HT-29 (cell line): ENCODE results near the gene TBCCD1. TPM values are rescaled to one million over a fixed set of nuclear protein-coding genes. Genes with fewer than 3 reads are reported as not detected.
A peak's percentile ranks its signal among the peaks of the same experiment; 100 is the strongest.
"Not testable (repeated sequence)": the region's sequence is repeated elsewhere in the genome, so short reads cannot be mapped to it uniquely, and the experiment has no call there.

Experiments
- DNase-seq: peaks from one replicate; pipeline ENCODE4 v3.0.0-alpha.2; 2015; ENCODE audit warnings: low spot score
- total RNA-seq: library from RNA; depleted of rRNA; stranded (reverse); fragments of >200 nt; shearing (Covaris generic); gene quantifications from 2 replicates; pipeline ENCODE4 v1.2.3, GENCODE V29; 2014

The TBCCD1 gene
- total RNA-seq, 1 experiment from 2014 or later: 8.8 TPM

DNA sequence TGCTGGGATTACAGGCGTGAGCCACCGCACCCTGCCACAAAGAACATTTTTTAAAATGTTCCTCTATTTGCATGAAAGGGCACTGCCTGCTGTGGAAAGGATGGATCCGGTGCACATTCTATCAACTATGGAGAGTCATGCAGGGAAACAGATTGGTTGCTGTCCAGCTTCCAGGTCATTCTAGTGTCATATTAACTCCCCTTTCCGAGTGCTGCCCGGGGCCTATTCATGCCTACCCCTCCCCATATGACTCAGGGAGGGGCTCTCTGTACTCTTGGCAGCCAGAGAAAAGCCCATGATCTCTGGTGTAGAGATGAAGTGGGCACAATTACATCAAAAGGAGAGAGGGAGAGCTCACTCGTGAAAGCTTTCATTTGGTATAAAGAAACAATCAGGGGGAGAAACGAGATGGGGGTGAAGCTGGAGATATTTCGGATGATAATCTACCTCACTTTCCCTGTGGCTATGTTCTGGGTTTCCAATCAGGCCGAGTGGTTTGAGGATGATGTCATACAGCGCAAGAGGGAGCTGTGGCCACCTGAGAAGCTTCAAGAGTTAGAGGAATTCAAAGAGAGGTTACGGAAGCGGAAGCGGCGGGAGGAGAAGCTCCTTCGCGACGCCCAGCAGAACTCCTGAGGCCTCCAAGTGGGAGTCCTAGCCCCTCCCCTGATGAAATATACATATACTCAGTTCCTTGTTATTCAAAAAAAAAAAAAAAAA, 29.6 kb upstream of the TBCCD1 start:
- DNase-seq: no peak

DNA sequence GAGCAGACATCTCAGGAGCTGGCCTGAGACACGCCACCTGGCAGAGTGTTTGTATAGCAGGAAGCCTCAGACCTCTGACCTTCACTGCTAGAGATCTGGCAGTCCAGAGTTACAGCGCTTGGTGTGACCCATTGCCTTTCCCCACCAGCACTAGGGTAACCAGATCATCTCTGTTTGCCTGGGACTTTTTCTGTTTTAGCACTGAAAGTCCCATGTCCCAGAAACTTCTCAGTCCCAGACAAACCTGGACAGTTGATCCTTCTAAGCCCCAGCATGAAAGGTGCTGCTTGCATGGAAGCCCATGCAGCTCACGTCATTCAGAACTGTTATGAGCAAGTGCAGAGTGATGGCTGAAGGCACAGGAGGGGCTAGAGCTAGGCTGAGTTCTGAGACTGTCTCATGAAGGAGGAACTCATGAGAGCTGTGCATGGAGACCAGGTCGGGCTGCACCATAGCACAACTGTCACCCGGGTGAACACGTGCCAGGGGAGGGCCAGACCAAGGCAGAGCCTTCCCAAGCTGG, 27.5 kb upstream of the TBCCD1 start:
- no peak for DNase-seq

GRCh38 chr3:186593862-186594261, 26.7 kb upstream of the TBCCD1 start:
- no peak for DNase-seq

GRCh38 chr3:186592682-186593081, 25.5 kb upstream of the TBCCD1 start:
- DNase-seq: no peak

DNA sequence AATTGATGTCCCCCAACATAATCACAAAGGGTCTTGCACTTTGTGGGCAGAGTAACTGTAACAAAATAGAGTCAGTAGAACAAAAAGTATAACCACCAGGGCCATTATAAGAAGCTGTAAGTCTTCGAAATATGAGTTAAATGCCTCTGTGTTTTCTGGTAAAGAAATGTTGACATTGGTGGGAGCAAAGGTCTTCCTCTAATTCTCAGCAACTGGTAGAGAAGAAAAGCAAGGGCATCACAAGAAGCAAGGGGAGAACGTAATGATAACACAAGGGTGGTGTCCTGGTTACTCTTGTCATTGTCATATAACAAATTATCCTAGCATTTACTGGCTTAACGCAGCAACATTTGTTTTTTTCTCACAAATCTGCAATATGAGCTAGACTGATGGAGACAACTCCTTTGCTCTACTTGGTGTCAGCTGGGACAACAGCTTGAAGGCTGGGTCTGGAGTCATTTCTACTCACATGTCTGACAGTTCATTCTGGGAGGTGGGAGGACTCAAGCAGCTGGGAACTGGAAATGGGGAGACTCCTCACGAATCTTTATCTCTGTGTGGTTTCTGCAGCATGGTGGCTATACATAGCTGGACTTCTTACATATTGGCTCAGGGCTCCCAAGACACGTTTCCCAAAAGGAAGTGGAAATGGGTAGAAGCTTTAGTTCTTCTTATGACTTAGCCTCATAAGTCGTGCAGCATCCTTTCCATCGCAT, 23.6 kb upstream of the TBCCD1 start:
- DNase-seq: no peak

DNA sequence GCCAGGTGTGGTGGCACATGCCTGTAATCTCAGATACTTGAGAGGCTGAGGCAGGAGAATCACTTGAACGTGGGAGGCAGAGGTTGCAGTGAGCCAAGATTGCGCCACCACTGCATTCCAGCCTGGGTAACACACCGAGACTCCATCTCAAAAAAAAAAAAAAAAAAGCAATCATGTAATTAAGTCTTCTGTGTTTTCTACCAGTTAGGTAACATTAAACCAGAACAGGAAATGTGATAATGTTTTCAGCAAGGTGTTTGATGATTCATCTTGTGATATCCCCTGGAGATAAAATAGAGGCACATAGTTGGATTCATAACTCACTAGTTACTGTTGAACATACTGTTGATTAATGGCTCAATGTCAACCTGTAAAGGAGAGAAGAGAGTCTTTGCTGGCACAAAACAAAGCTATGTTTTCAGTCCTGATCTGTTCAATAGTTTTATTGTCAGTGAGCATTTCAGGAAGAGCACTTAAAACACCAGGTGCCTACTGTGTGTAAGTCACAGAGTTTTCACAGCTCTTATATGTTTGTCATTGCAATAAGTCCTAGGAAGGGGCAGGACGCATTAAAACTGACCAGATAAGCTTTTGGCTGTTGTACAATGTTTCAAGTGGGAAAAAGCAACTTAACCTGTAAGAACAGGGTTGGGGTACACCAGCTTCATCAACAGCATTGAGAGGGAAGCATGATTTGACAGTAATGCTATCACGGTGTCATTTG, 22.9 kb upstream of the TBCCD1 start:
- peak; percentile 58 for DNase-seq

GRCh38 chr3:186589121-186589520, 22.0 kb upstream of the TBCCD1 start:
- DNase-seq: peak; percentile 50

DNA sequence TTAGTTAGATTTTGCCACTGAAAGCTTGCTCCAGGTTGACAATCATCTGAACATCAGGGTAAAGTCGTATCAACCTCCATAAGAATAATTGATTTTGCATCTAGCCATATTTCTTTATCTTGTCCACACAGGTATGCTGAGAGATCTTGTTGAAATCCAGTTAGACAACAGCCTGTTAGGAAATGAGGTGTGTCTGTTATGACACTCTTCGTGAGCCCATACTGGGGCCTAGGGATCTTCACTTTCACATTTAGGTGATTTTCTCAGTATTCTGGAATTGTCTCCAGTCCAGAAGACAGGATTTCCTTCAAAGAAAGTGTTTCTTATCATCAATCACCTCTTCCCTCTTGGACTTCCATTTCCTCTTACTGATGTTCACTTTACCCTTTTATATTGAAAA, 21.5 kb upstream of the TBCCD1 start:
- peak; percentile 17 for DNase-seq

DNA sequence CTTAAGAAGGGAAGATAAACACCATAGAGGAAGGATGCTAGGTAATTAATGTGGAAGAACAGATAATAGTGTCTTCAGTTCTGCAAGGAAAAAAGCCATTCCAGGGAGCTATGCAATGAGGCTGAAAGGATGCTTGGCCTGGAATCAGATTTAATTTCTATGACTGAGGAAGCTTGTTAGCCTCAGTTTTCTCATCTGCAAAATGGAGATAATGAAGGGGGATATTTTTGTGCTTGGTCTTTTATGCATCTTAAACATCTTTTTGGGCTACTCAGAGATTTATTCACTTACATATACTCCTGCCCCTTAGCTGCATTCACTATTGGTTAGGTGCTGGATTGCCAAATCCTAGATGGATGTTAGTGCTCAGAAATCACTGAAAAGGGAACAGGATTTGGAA, 20.0 kb upstream of the TBCCD1 start:
- DNase-seq: no peak

DNA sequence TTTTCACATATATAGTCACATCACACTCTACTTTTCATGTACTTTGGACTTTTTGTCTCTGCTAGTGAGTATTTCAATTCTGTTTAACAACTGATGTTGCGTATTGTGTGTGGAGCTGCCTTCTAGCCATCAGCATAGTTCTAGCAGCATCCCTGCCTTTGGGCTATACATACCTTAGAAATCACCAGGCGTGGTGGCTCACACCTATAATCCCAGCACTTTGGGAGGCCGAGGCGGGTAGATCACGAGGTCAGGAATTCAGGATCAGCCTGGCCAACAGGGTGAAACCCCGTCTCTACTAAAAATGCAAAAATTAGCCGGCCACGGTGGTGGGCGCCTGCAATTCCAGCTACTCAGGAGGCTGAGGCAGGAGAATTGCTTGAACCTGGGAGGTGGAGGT, 19.1 kb upstream of the TBCCD1 start:
- DNase-seq: not testable (repeated sequence)

DNA sequence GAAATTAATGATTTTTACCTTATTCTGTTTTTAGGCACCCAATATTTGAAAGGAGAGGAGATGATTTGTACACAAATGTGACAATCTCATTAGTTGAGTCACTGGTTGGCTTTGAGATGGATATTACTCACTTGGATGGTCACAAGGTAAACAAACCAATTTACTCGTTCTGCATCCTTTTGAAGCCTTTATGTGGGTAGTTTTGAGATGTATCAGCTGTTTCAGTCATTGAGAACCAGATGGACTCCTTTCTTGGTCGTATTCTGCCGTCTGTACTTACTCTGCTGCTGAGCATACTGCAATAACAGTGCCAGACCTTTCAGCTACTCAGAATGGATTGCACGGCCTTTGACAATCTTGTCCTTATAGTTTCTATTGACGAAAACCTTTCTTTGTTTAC, 16.7 kb upstream of the TBCCD1 start:
- DNase-seq: no peak

DNA sequence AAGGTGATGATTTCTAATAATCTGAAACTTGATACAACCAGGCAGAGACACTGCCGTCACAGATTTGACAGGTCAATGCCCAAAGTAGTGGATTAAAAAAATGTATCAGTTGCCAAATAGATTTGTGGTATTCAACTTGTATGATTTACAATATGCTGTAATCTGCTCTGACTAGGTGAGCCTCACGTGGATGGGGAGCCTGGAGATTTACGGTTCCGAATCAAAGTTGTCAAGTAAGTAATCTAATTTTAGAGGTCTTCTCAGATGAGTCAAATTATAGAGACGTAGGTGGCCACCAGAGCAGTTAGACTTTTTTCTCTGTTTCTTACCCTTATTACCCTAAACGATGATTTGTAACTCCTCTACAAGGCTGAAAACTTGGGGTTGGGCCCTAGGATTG, 15.4 kb upstream of the TBCCD1 start:
- no peak for DNase-seq

- no peak for DNase-seq
These were observed 13.6 kb upstream of the TBCCD1 start for GRCh38 chr3:186580785-186581184.

DNA sequence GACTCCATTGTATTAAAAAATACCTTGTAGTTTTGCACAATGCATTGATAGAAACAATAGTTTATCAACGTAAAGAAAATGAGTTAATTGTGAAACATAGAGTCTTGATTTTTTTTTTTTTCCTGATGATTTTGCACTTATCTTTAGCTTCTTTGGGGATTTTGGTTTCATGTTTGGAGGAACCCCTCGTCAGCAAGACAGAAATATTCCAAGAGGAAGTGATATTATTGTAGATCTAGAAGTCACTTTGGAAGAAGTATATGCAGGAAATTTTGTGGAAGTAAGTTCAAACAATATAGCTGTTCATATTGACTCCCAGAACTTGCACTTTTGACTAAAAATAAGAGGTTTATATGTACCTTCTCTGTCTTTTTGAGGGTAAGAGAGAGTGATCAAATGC, 10.4 kb upstream of the TBCCD1 start:
- DNase-seq: no peak

GRCh38 chr3:186571644-186572013, 4.5 kb upstream of the TBCCD1 start:
- DNase-seq: no peak

DNA sequence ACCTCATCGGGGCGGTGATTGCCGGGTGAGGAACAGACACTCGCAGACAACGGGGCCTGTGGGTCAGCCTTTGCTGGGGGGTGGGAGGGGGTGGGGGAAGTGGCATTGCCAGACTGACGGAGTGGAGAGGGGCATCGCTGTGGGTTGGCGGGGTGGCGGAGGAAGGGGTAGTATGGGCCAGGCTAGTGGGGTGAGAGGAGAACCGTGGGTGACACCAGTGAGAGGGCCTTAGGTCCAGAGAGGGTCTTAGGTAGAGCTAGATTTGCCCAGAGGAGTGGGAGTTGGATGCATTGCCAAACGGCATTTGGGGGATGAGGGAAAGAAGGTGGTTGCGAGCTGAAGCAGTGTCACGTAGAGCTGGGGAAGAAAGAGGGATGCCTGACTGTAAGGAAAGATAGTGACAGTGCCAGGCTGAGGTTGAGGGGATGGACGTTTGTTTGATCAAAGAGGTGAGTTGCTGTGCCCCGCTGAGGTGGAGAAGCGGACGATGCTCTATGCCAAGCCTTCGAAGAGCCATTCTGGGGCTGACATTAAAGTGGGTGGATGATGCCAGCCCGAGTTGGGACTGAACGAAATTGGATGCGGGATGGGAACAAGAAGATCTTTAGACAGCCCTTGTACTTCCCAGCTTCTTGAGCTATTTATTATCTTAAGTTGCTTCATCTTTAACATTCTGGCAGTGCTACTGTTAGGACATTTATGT, 4.0 kb upstream of the TBCCD1 start:
- no peak for DNase-seq

DNA sequence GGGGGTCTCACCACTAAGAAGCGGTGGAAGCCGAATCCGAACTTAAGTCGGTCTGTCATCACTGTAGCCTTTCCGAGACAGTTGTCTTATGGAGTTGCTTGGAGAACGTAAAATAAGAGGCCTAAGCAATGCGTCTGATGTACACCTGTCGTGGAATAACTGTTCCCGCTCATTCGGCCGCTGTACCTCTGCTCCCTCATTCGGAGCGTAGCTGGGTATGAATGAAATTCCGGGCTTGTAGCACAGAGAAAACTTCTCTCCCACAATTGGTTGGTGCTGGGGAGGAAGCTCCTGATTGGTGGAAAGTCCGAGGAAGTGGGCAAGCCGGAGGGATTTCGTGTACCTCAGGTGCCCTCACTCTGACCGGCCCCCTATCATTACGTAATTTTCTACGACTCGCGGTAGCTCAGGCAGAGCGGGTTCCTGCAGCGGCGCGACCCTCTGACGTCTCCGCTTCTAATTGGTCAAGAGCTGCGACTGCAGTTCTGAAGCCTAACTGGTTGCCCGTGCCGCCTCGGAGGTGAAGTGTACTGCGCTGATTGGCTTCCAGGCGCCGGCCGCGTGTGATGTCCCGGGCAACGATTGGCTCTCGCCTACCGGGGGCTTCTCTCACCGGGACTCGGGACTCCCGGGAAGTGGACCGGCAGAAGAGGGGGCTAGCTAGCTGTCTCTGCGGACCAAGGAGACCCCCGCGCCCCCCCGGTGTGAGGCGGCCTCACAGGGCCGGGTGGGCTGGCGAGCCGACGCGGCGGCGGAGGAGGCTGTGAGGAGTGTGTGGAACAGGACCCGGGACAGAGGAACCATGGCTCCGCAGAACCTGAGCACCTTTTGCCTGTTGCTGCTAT, 3.2 kb upstream of the TBCCD1 start, which contains the start of gene DNAJB11:
Gene DNAJB11 (plus strand): TSS at position 625 of the 845 bp plus-strand sequence. CDS start 178 bp downstream, at position 803.
- peak; percentile 99 for DNase-seq

- DNase-seq: no peak
These were observed 2.6 kb upstream of the TBCCD1 start for GRCh38 chr3:186569779-186570095.

DNA sequence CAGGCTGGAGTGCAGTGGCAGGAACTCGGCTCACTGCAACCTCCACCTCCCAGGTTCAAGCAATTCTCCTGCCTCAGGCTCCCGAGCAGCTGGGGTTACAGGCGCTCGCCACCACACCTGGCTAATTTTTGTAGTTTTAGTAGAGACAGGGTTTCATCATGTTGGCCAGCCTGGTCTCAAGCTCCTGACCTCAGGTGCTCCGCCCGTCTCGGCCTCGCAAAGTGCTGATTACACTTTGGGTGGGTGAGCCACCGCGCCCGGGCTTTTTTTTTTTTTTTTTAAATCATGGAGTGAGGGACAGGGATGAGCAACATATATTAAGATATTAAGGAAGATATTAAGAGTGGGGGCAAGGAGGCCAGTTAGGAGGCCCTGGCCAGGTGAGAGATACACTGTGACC, 2.2 kb upstream of the TBCCD1 start:
- DNase-seq: peak; percentile 7

- DNase-seq: no peak
These were observed 417 bp downstream of the TBCCD1 start for GRCh38 chr3:186566772-186567071.

DNA sequence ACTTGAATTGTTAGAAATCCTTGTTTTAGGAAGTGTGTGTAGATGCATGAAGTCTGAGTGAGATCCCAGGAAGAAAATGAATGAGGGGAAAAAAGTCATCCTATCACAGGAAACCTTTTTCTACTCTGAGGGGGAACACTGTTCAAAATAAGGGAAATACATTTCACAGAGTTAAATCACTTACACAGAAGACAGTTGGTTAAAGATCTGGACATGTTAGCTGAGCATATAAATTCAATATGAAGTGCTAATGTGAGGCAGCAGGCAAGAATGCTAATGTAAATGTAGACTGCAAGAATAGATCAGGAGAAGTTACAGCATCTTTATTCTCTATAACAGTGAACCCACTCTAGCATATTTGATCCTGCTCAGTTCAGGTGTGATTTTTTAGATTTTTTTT, 2.6 kb downstream of the TBCCD1 start:
- no peak for DNase-seq
